H9 (cell line): ENCODE data around the gene XCL2. TPM values are rescaled to one million over a fixed set of nuclear protein-coding genes. Genes with fewer than 3 reads are reported as not detected.

ENCODE experiments used
- DNase-seq: peaks from one replicate; pipeline ENCODE4 v3.0.0-alpha.2; 2017
- H2AFZ ChIP-seq: one replicate; pipeline ENCODE4 v1.6.1; 2013; ENCODE audit warnings: mild to moderate bottlenecking, low read length, control low read depth, moderate library complexity
- H2AK5ac ChIP-seq: 2 replicates; pipeline ENCODE4 v1.6.1; 2013; ENCODE audit warnings: low read length, control low read depth, mixed read lengths; ENCODE audit not compliant: insufficient read length
- H2BK120ac ChIP-seq: one replicate; pipeline ENCODE4 v1.6.1; 2013; ENCODE audit warnings: low read depth, mild to moderate bottlenecking, low read length, control low read depth, inconsistent platforms; ENCODE audit not compliant: poor library complexity, severe bottlenecking
- H2BK12ac ChIP-seq: 2 replicates; pipeline ENCODE4 v1.6.1; 2013; ENCODE audit warnings: low read length, control low read depth, mixed read lengths, low read depth; ENCODE audit not compliant: insufficient read length
- H2BK15ac ChIP-seq: 2 replicates; pipeline ENCODE4 v1.6.1; 2013; ENCODE audit warnings: low read depth, low read length, control low read depth
- H2BK20ac ChIP-seq: one replicate; pipeline ENCODE4 v1.6.1; 2013; ENCODE audit warnings: low read depth, mild to moderate bottlenecking, low read length, control low read depth, inconsistent platforms; ENCODE audit not compliant: poor library complexity, severe bottlenecking
- H2BK5ac ChIP-seq: 2 replicates; pipeline ENCODE4 v1.6.1; 2013; ENCODE audit warnings: low read length, control low read depth, mixed read lengths; ENCODE audit not compliant: insufficient read length
- H3K14ac ChIP-seq: 2 replicates; pipeline ENCODE4 v1.6.1; 2013; ENCODE audit warnings: low read length, control low read depth; ENCODE audit not compliant: insufficient read depth
- H3K18ac ChIP-seq: 2 replicates; pipeline ENCODE4 v1.6.1; 2013; ENCODE audit warnings: low read depth, mild to moderate bottlenecking, mixed read lengths, low read length, control low read depth; ENCODE audit not compliant: insufficient read length
- H3K23ac ChIP-seq: 2 replicates; pipeline ENCODE4 v1.6.1; 2013; ENCODE audit warnings: low read length, control low read depth, mixed read lengths, low read depth; ENCODE audit not compliant: insufficient read length
- H3K23me2 ChIP-seq: 2 replicates; pipeline ENCODE4 v1.6.1; 2013; ENCODE audit warnings: low read depth, mild to moderate bottlenecking, mixed read lengths, low read length, control low read depth; ENCODE audit not compliant: insufficient read length, poor library complexity, severe bottlenecking
- H3K27ac ChIP-seq: 2 replicates; pipeline ENCODE4 v1.5.1; 2013; ENCODE audit warnings: low read length, control low read depth, mixed read lengths, low read depth; ENCODE audit not compliant: insufficient read length
- H3K27me3 ChIP-seq: 2 replicates; pipeline ENCODE4 v1.6.1; 2013; ENCODE audit warnings: low read length, control low read depth, inconsistent platforms; ENCODE audit not compliant: insufficient read depth
- H3K4ac ChIP-seq: 2 replicates; pipeline ENCODE4 v1.6.1; 2013; ENCODE audit warnings: low read depth, mild to moderate bottlenecking, control low read depth, inconsistent platforms, low read length, moderate library complexity
- H3K4me1 ChIP-seq: 2 replicates; pipeline ENCODE4 v1.6.1; 2013; ENCODE audit warnings: low read length, control low read depth, inconsistent platforms; ENCODE audit not compliant: insufficient read depth
- H3K4me2 ChIP-seq: 2 replicates; pipeline ENCODE4 v1.6.1; 2013; ENCODE audit warnings: low read length, control low read depth, mixed read lengths; ENCODE audit not compliant: insufficient read length, insufficient read depth
- H3K56ac ChIP-seq: 2 replicates; pipeline ENCODE4 v1.6.1; 2013; ENCODE audit warnings: low read depth, mild to moderate bottlenecking, mixed read lengths, low read length, control low read depth; ENCODE audit not compliant: insufficient read length
- H3K79me1 ChIP-seq: 2 replicates; pipeline ENCODE4 v1.6.1; 2013; ENCODE audit warnings: low read depth, mild to moderate bottlenecking, moderate library complexity, low read length, control low read depth, inconsistent platforms; ENCODE audit not compliant: insufficient read depth, poor library complexity, severe bottlenecking
- H3K79me2 ChIP-seq: 2 replicates; pipeline ENCODE4 v1.6.1; 2013; ENCODE audit warnings: low read length, control low read depth, inconsistent platforms; ENCODE audit not compliant: insufficient read depth
- H3K9ac ChIP-seq: 2 replicates; pipeline ENCODE4 v1.6.1; 2013; ENCODE audit warnings: low read length, control low read depth, mixed read lengths; ENCODE audit not compliant: insufficient read length; ENCODE audit errors: extremely low read depth
- H3K9me3 ChIP-seq: one replicate; pipeline ENCODE4 v1.6.1; 2013; ENCODE audit warnings: low read depth, low read length, inconsistent platforms; ENCODE audit not compliant: control insufficient read depth
- H3T11ph ChIP-seq: one replicate; pipeline ENCODE4 v1.6.1; 2013; ENCODE audit warnings: mild to moderate bottlenecking, low read length, control low read depth, inconsistent platforms
- H4K20me1 ChIP-seq: one replicate; pipeline ENCODE4 v1.6.1; 2013; ENCODE audit not compliant: control insufficient read depth, insufficient read length, insufficient read depth
- H4K5ac ChIP-seq: 2 replicates; pipeline ENCODE4 v1.6.1; 2013; ENCODE audit warnings: low read depth, mild to moderate bottlenecking, mixed read lengths, low read length, control low read depth; ENCODE audit not compliant: insufficient read length
- H4K8ac ChIP-seq: replicated peaks from 2 replicates; pipeline ENCODE4 v1.6.1; 2013; ENCODE audit warnings: low read length, control low read depth, mixed read lengths, low read depth; ENCODE audit not compliant: insufficient read length
- H4K91ac ChIP-seq: 2 replicates; pipeline ENCODE4 v1.6.1; 2013; ENCODE audit warnings: low read depth, mild to moderate bottlenecking, moderate library complexity, mixed read lengths, low read length, control low read depth; ENCODE audit not compliant: insufficient read length
- H3K27ac Mint-ChIP-seq, 3 experiments: 2 replicates in 2 of 3; 3 replicates in 1 of 3; pipeline ENCODE4 v1.8.0; 2020 to 2021; ENCODE audit warnings: mixed read lengths in 3 of 3, mild to moderate bottlenecking in 1 of 3, moderate library complexity in 1 of 3
- H3K27me3 Mint-ChIP-seq: 2 replicates; pipeline ENCODE4 v1.8.0; 2021; ENCODE audit warnings: low read depth, mild to moderate bottlenecking, moderate library complexity, mixed read lengths
- H3K36me3 Mint-ChIP-seq, 3 experiments: 2 replicates in 2 of 3; 3 replicates in 1 of 3; pipeline ENCODE4 v1.8.0; 2020 to 2021; ENCODE audit warnings: low read depth in 3 of 3, mixed read lengths in 3 of 3; ENCODE audit not compliant: insufficient read depth in 1 of 3
- H3K4me1 Mint-ChIP-seq, 2 experiments: 2 replicates each; pipeline ENCODE4 v1.8.0; 2020; ENCODE audit warnings: mixed read lengths in 2 of 2
- H3K4me3 Mint-ChIP-seq, 2 experiments: 2 replicates in 1 of 2; 3 replicates in 1 of 2; pipeline ENCODE4 v1.8.0; 2020 to 2021; ENCODE audit warnings: mild to moderate bottlenecking in 2 of 2, mixed read lengths in 2 of 2, moderate library complexity in 1 of 2
- H3K9me3 Mint-ChIP-seq, 2 experiments: 2 replicates in 1 of 2; 3 replicates in 1 of 2; pipeline ENCODE4 v1.8.0; 2020; ENCODE audit warnings: mild to moderate bottlenecking in 2 of 2, mixed read lengths in 2 of 2, moderate library complexity in 1 of 2
- CTCF ChIP-seq: fragments of 200-600 bp; sonication (generic); conservative IDR thresholded peaks from 3 replicates; pipeline ENCODE4 v1.8.0; 2021; ENCODE audit warnings: antibody characterized with exemption, mild to moderate bottlenecking
- WGBS: extraction: QIAGEN DNeasy Blood & Tissue Kit; methylation state at CpG from one replicate; pipeline ENCODE4 v1.1.7; 2013; ENCODE audit warnings: missing lambda C conversion rate, low lambda C conversion rate, mixed read lengths; ENCODE audit not compliant: insufficient read length; ENCODE audit errors: extremely low coverage; 5-methylcytosine and 5-hydroxymethylcytosine counted together
- total RNA-seq: library from RNA; stranded (reverse); gene quantifications from 2 replicates; pipeline ENCODE4 v1.2.1, GENCODE V29; 2021

XCL2 gene
- total RNA-seq, 1 experiment from 2014 or later = not detected

GRCh38 chr1:168567007-168567406 is 23.2 kb upstream of the XCL2 start:
- Histone ChIP-seq H4K91ac (no peak overlapping the region), H3K79me2 (no peaks in the 10 kb centered on the region), H2BK12ac (no peak overlapping the region), H3K9ac (no peak overlapping the region), H3K27me3 (no peaks in the 10 kb centered on the region), H3K27ac (no peak overlapping the region), H4K5ac (no peak overlapping the region), H4K8ac (no peak overlapping the region), H2BK20ac (no peak overlapping the region), H2AFZ (no peak overlapping the region), H3T11ph (no peak overlapping the region), H4K20me1 (no peaks in the 10 kb centered on the region), H3K23ac (no peak overlapping the region), H3K23me2 (no peaks in the 10 kb centered on the region), H3K4me1 (peaks cover 6% of the 10 kb centered on the region; the same call in 1 of the 2 replicates), H2BK15ac (no peak overlapping the region), H3K56ac (no peak overlapping the region), H3K14ac (no peak overlapping the region), H2BK5ac (no peak overlapping the region), H3K9me3 (no peaks in the 10 kb centered on the region), H3K4me2 (no peak overlapping the region), H2AK5ac (no peak overlapping the region), H2BK120ac (no peak overlapping the region), H3K79me1 (no peaks in the 10 kb centered on the region), H3K4ac (no peak overlapping the region), H3K18ac (no peak overlapping the region)
- TF ChIP-seq CTCF = no peak
- Mint-ChIP-seq H3K4me1 (peaks cover 15 to 18% of the 10 kb centered on the region in 2 experiments), H3K9me3 (no peaks in the 10 kb centered on the region; a peak in 1 of 5 replicates), H3K27ac (no peak overlapping the region), H3K36me3 (peaks cover 0 to 1% (median 0%) of the 10 kb centered on the region in 3 experiments; a peak in 1 of 7 replicates), H3K27me3 (no peaks in the 10 kb centered on the region), H3K4me3 (no peak overlapping the region)
- no peak for DNase-seq
- no CpG with 5 or more reads among the region's 1 CpG for WGBS
